Mammary microvascular endothelial cell (primary cell): Measurements from ENCODE around the gene SLFN14. TPM values are rescaled to one million over a fixed set of nuclear protein-coding genes. Genes with fewer than 3 reads are reported as not detected.

Source experiments
- total RNA-seq: library from RNA; depleted of rRNA; stranded (reverse); fragments of >200 nt; gene quantifications from 2 replicates; pipeline ENCODE4 v1.2.3, GENCODE V29; 2015

SLFN14 gene
- total RNA-seq: not detected in 2 replicates

DNA sequence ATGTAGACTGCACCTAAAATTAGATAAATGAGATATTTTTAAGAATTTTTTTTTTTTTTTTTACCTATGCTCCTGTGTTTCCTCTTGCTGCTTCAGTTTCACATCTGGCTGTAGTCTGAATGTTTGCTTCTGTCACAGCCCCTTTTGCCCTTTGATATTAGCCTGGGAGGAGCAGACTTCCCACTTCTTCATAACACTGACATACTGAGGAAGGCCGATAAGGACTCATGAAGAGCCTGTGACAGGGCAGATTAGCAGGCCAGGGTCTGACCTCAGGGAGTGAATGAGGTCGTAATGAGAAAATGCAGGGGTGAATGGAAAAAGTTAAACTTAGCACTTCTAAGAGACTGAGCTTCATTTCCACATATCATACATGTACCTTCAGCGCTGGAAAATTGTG, at the start of gene SLFN14:
SLFN14 (minus strand) TSS at position 117 of the 400 bp plus-strand sequence. CDS start 2,757 bp downstream, outside the sequence.

DNA sequence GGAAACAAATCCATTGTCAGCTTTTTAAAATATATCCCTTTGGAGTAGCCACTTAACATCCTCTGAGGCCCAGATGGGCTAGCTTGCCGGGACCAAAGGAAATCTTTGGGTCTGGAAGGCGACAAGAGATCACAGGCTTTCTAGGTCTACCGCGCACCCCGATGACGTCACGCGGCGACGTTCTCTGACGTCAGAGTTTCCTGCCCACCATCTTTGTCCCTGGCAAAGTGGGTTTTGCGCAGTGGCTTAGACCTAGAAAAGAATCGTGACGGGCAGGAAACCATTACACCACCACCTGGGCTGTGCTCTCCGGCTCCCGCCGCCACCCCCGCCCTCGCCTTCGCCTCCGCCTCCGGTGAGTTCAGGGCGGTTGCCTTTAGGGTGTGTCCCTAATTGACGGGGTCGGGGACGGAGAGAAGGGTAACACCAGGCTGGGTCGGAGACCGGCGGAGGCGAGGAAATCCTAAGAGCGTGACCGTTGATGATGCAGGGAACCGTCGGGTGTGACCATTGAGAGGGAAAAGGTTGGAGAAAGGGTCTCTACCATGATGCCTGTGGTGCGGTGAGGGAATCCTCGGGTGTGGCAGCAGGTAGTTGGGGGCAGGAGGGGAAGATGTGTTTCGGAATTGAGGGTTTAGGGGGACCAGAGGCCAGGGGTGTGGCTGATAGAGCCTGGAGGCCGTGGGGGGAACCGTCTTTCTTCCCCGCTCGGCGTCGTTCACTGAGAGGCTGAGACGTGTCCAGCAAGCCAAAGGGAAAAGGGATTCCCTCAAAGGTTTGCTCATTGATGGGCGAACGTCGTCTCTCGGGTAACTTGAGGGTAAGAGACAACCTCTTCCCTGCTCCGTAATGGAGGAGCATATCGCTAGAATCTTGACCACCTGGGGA, 26.7 kb upstream of the SLFN14 start, which contains the start of gene AP2B1:
AP2B1 (plus strand) TSS at position 249 of the 888 bp plus-strand sequence. CDS start 6,709 bp downstream, outside the sequence.

DNA sequence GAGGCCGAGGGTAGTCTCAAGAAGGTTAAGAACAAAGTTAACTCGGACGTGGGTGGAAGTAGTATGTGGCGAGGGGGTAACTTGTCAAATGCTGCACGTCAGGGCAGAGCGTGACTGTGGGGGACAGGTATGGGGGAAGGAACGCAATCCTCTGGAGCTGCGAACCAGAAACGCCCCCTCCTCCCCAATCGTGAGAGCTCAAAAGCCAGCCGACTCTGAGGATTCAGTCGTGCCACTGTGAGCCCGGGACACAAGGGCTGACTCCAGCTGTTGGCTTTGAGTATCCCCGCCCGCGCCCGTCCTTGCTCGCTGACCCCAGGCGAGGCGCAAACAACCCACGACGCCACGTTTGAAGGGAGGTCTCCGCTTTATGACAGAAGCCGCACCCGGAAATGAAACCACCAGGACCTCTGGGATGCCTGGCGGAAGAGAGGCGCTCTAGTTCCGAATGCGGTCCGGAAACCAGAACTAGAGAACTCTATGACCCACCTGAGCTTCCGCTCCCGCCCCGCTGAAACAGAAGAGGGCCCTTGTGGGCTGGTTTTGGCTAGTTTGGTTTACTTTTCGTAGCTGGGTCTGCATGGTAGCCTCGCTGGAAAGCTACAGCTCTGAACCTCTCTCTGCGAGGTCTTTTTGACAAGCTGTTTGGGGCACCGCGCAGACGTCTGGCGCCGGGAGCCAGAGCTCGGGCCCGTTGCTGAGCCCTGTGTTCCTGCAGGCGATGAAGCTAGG, 17.7 kb upstream of the SLFN14 start, which contains the start of gene PEX12:
PEX12 (minus strand) TSS at position 375 of the 732 bp plus-strand sequence. CDS start 550 bp downstream, outside the sequence.

DNA sequence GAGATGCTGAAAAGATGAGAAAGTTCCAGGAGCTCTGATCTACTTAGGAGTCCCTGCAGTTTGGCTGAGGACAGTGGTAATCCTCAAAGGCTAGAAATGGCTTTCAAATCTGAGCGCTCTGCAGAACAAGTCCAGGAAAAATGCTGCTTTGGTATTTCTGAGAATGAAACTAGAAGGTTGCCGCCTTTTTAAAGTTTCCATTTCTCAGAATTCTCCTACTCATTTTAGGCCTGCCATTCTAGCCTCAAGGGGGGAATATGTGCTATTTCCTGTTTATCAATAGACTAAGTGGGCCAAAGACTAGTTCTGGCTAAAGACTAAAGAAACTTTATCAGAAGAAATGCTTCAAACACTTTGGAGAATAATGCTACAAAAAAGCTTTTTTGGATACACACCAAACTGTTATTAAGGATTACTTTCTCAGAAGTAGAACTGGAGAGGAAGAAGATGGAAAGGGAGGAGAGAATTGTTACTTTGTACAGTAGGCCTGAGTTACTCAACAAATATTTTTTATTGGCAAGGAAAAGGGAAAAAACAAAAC, 22.9 kb downstream of the SLFN14 start, which contains the start of gene SLFN12L:
SLFN12L (minus strand) TSS at position 78 of the 541 bp plus-strand sequence. CDS start 15,314 bp downstream, outside the sequence.

Other genes with a start within 250 kb of the SLFN14 start
- gene SLFN11, start 187.2 kb downstream of the SLFN14 start, total RNA-seq: 74.9 and 82.3 TPM in 2 replicates
- 29.4 and 38.2 TPM in 2 replicates for gene SLFN12, start 128.3 kb downstream of the SLFN14 start, total RNA-seq
- 3.6 and 6.2 TPM in 2 replicates for gene SLFN13, start 112.1 kb downstream of the SLFN14 start, total RNA-seq
- gene SLFN12L, start 23.1 kb downstream of the SLFN14 start, total RNA-seq: under 0.01 TPM in 1 of 2 replicates, not detected in the other
- 4.0 and 5.8 TPM in 2 replicates for gene PEX12, start 17.8 kb upstream of the SLFN14 start, total RNA-seq
- gene AP2B1, start 26.5 kb upstream of the SLFN14 start, total RNA-seq: 92.9 and 105 TPM in 2 replicates
- gene RASL10B, start 170.8 kb upstream of the SLFN14 start, total RNA-seq: 0.07 TPM in 1 of 2 replicates, not detected in the other
- not detected in 2 replicates for gene GAS2L2, start 192.4 kb upstream of the SLFN14 start, total RNA-seq
- not detected in 2 replicates for gene C17orf50, start 200.1 kb upstream of the SLFN14 start, total RNA-seq
- gene MMP28, start 234.8 kb upstream of the SLFN14 start, total RNA-seq: 0.07 and 0.44 TPM in 2 replicates
- 21.8 and 28.8 TPM in 2 replicates for gene TAF15, start 248.7 kb upstream of the SLFN14 start, total RNA-seq